ENCODE results near the gene LHPP.

LHPP gene

DNA sequence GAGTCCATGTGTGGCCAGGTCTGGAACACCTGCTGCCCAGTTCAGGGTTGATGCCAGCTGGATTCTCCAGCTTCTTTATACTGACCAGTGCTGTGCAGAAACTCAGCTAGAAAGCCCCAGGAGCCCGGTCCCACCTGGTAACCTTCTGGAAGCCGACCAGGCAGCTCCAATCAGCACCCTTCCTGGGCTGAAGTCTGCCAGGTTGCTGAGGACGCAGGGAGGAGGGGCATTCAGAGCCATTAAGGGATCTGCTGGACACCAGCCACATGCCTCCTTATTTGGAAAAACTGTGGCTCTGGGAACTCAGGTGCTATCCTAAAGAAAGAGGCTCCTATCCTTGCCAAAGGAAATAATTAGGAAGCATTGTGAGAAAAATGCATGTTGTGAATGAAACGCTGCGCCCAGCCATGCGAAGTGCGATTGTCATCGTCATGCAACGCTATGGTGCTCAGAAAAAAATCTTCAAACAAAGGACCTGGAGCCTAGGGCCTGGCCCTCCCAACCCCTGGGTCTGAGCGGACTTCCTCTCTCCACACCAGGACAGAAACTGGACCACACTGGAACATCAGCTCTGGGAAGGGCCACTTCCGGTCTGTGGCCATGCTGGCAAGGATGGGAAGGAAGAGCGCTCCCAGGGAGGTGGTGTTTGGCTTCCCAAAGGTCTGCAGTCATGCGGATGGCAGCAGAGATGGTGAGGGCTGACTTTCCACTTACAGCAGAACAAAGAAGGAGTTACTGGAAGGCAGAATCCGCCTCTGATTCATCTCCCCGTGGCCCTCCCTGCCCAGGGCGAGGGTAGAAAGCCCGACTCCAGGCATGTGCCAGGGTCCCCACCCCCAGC, 192.4 kb downstream of the LHPP start:
- TF ChIP-seq GATA2 (IDR thresholded peaks at IDR 0.05; ENCODE audit: low read depth, low read length), result no peak
- no peak for TF ChIP-seq GATA3 (IDR thresholded peaks at IDR 0.05; ENCODE audit: low read depth, low read length)

DNA sequence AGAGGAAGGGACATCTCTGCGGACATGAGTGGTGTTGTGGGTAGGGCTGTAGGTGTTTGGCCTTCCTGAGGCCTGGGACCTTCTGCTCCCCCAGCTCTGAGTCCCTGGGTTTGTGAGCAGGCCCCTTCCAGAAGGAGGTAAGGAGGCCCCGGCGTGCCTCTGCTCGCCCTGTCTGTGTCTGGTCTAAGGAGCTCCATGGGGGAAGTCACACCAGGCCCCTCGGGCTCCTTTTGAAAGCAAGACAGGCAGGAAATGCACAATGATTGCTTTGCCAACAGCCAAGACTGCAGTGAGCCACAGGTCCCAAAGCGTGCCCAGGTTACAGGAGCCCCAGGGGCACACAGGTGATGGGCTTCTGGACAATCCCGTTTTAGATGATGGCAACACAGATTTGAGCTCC, 193.1 kb downstream of the LHPP start:
- TF ChIP-seq GATA2 (IDR thresholded peaks at IDR 0.05; ENCODE audit: low read depth, low read length), result no peak
- no peak for TF ChIP-seq GATA3 (IDR thresholded peaks at IDR 0.05; ENCODE audit: low read depth, low read length)

DNA sequence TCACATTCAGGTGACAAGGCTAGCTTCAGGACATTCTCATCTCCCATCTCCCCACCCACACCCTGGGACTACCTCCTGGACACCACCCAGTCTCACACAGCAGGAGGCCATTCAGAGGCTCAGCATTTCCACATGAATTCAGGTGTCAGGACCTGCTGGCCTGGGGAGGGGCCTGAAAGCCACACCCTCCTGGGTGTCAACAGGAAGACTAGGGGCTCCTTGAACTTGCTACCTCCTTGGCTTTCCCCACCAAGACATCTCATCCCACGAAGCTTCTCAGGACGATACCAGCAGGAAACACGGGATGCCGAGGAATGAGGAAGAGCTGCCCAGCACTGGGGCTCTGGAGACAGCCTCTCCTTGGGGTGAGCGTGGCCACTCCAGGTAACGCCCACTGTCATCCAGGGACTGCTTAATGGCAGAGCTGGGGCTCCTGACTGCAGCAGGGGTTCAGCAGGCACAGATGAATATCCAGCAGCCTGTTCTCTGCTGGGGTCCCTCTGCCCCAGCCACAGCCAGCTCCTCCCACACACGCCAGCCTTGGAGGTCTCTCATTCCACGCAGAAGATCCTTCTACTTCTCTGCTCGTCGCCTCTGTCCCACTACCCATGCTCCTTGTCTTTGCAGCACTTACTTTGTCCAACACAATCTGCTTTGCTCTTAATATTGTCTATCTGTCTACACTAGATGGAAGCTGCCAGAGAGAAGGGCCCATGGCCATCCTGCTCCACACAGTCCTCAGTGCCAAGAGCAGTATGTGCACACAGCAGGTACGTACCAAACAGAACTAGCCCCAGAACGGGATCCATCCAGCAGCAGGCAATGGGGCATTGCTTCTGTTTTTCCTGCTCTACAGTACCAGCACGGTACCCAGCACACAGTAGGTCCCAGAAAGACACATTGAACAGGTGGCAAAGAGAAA, 193.8 kb downstream of the LHPP start:
- TF ChIP-seq GATA2 (IDR thresholded peaks at IDR 0.05; ENCODE audit: low read depth, low read length) (no peak), GATA3 (IDR thresholded peaks at IDR 0.05; ENCODE audit: low read depth, low read length) (no peak)

- TF ChIP-seq GATA2 (IDR thresholded peaks at IDR 0.05; ENCODE audit: low read depth, low read length) (no peak), GATA3 (IDR thresholded peaks at IDR 0.05; ENCODE audit: low read depth, low read length) (no peak)
Observed at GRCh38 chr10:124656113-124656490, 194.5 kb downstream of the LHPP start.

DNA sequence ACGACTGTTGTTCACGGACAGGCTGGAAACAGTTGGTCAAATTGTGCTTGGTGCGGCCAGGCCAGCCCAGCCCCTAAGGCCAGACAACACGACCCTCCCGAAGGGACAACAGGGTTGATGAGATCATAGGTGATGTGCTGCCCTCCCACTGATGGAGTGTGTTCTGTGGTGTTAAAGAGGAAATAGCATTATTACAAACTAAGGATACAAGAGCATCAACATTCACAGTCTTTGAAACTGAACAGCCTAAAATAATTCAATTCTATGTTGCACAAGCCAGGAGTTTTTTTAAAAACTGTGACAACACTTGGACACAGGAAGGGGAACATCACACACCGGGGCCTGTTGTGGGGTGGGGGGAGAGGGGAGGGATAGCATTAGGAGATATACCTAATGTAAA, 194.9 kb downstream of the LHPP start:
- TF ChIP-seq GATA3 (IDR thresholded peaks at IDR 0.05; ENCODE audit: low read depth, low read length), result no peak
- no peak for TF ChIP-seq GATA2 (IDR thresholded peaks at IDR 0.05; ENCODE audit: low read depth, low read length)

GRCh38 chr10:124657806-124658205, 196.2 kb downstream of the LHPP start:
- TF ChIP-seq GATA3 (IDR thresholded peaks at IDR 0.05; ENCODE audit: low read depth, low read length), result no peak
- TF ChIP-seq GATA2 (IDR thresholded peaks at IDR 0.05; ENCODE audit: low read depth, low read length), result no peak

DNA sequence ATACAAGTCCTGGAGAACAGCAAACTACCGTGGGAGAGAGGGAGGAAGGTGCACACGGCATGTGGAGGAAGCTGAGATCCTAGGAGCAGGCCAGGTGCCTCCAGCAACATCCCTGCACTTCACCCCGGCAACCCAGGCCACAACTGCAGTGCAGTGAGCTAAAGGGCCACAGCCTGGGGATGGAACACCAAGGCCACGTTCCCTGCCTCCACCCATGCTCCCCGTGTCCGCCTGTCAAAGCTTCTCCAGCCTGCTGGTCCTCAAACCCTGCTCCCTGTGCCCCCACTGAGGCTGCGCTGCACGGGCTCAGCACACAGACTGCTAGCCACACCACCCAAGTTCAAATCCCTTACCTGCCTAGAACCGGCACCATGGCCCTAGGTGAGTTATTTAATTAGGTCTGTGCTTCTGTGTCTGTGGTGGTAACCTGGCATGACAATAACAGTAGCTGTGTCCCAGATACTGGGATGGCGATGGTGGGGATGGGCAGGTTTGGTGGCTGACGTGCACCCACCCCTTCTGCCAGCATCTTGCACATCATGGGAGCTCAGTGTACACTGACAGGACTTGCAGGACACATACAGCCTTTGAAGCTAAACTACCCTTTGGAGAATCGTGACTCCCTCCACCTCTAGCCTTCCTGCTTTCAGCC, 197.1 kb downstream of the LHPP start:
- TF ChIP-seq GATA3 (IDR thresholded peaks at IDR 0.05; ENCODE audit: low read depth, low read length) (no peak), GATA2 (IDR thresholded peaks at IDR 0.05; ENCODE audit: low read depth, low read length) (no peak)

GRCh38 chr10:124659380-124659779, 197.8 kb downstream of the LHPP start:
- TF ChIP-seq GATA3 (IDR thresholded peaks at IDR 0.05; ENCODE audit: low read depth, low read length), result no peak
- no peak for TF ChIP-seq GATA2 (IDR thresholded peaks at IDR 0.05; ENCODE audit: low read depth, low read length)

DNA sequence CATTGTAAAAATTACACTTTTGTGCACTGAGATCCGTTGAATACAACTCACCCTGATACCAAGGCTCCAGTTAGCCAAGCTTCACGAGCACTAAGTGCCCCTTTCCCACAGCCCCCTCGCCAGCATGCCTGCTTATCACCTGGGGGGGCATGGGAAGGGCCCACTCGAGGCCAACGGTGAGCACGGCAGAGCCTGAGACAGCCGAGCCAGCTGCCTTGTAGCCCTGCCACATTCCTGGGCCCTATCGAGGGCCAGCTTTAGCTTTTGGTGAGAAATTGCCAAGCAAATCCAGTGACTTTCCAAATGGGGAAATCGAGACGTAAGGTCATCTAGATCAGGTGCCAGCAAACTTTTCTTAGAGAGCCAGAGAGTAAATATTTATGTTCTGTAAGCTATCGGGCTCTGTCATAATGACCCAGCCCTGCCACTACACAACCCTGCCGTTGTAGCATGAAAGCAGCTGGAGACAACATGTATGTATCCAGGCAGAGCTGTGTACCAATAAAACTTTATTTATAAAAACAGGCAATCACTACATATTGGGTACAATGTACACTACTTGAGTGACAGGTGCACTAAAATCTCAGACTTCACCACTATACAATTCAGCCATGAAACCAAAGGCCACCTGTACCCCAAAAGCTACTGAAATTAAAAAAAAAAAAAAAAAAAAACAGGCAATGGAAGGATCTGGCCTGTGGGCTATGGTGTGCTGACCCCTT, 198.9 kb downstream of the LHPP start:
- no peak for TF ChIP-seq GATA2 (IDR thresholded peaks at IDR 0.05; ENCODE audit: low read depth, low read length)
- TF ChIP-seq GATA3 (IDR thresholded peaks at IDR 0.05; ENCODE audit: low read depth, low read length), result no peak

- TF ChIP-seq GATA3 (IDR thresholded peaks at IDR 0.05; ENCODE audit: low read depth, low read length) (no peak), GATA2 (IDR thresholded peaks at IDR 0.05; ENCODE audit: low read depth, low read length) (no peak)
Observed at GRCh38 chr10:124661660-124662180, 200.1 kb downstream of the LHPP start.

GRCh38 chr10:124663228-124663627, 201.6 kb downstream of the LHPP start:
- no peak for TF ChIP-seq GATA2 (IDR thresholded peaks at IDR 0.05; ENCODE audit: low read depth, low read length)
- no peak for TF ChIP-seq GATA3 (IDR thresholded peaks at IDR 0.05; ENCODE audit: low read depth, low read length)

Data from SH-SY5Y (cell line).